ENCODE results near the gene GPR87.

GRCh38 chr3:151259664-151260063, 57.0 kb downstream of the GPR87 start:
- no peak for TF ChIP-seq SMC3 (IDR thresholded peaks at IDR 0.05)
- TF ChIP-seq POLR2A (IDR thresholded peaks at IDR 0.05; ENCODE audit: low read length) = no peak
